ENCODE results near the gene MRPL19. TPM values are rescaled to one million over a fixed set of nuclear protein-coding genes. Genes with fewer than 3 reads are reported as not detected.

The MRPL19 gene
- total and polyA plus RNA-seq, 2 experiments from 2014 or later, result 65.5 to 149 TPM

- Histone ChIP-seq H3K9me2 (ENCODE audit: insufficient read depth) (no peaks in the 10 kb centered on the region), H3K27ac (ENCODE audit: low read depth) (no peak overlapping the region), H3K4me3 (no peak overlapping the region), H3K79me2 (replicated peaks; ENCODE audit: insufficient read depth) (no peaks in the 10 kb centered on the region), H4K20me1 (replicated peaks; ENCODE audit: insufficient read depth) (no peaks in the 10 kb centered on the region), H2AFZ (peak overlapping the region; percentile 84), H3K4me2 (no peak overlapping the region), H3K4me1 (ENCODE audit: insufficient read depth) (peaks cover 6% of the 10 kb centered on the region; the same call in 1 of the 2 replicates), H3K27me3 (ENCODE audit: insufficient read depth) (no peaks in the 10 kb centered on the region), H3F3A (replicated peaks; ENCODE audit: low read depth) (no peaks in the 10 kb centered on the region), H3K36me3 (ENCODE audit: insufficient read depth) (no peaks in the 10 kb centered on the region)
- Mint-ChIP-seq H3K36me3 (ENCODE audit: low read depth) (no peaks in the 10 kb centered on the region), H3K9me3 (no peaks in the 10 kb centered on the region), H3K27ac (no peak overlapping the region), H3K4me1 (peaks cover 9% of the 10 kb centered on the region), H3K27me3 (ENCODE audit: insufficient read depth, low read depth, poor library complexity) (peaks cover 4% of the 10 kb centered on the region), H3K4me3 (no peak overlapping the region)
- DNase-seq (ENCODE audit: low spot score) (peak; percentile 46), ATAC-seq (no peak)
- TF ChIP-seq CTCF (conservative IDR thresholded peaks at IDR 0.05; ENCODE audit: low read depth in 2 of 2), result peak in 1 of 2 experiments; percentile 17; a peak in 2 of 4 replicates
- no peak for TF ChIP-seq NANOG (IDR thresholded peaks at IDR 0.05; ENCODE audit: borderline replicate concordance)
- TF ChIP-seq EZH2 (IDR thresholded peaks at IDR 0.05; ENCODE audit: low read depth, unreplicated experiment), result no peak
- TF ChIP-seq ZNF331 (CRISPR knock-in tag; IDR thresholded peaks at IDR 0.05; ENCODE audit: low read depth), result no peak
Observed at GRCh38 chr2:75605770-75606529, 40.6 kb upstream of the MRPL19 start.

- ATAC-seq, result no peak
- H4K20me1 ChIP-seq (replicated peaks; ENCODE audit: insufficient read depth), result no peaks in the 10 kb centered on the region
- peak overlapping the region; percentile 84 for H2AFZ ChIP-seq
- H3K79me2 ChIP-seq (replicated peaks; ENCODE audit: insufficient read depth), result no peaks in the 10 kb centered on the region
- peaks cover 6% of the 10 kb centered on the region; the same call in 1 of the 2 replicates for H3K4me1 ChIP-seq (ENCODE audit: insufficient read depth)
- TF ChIP-seq NANOG (IDR thresholded peaks at IDR 0.05; ENCODE audit: borderline replicate concordance) (no peak), CTCF (conservative IDR thresholded peaks at IDR 0.05; ENCODE audit: low read depth in 2 of 2) (no peak), ZNF331 (CRISPR knock-in tag; IDR thresholded peaks at IDR 0.05; ENCODE audit: low read depth) (0 out of 2 replicates have a peak, but pooled peaks have one; percentile 27)
- no peaks in the 10 kb centered on the region; the same call in 1 of the 2 replicates for H3K9me2 ChIP-seq (ENCODE audit: insufficient read depth)
- Mint-ChIP-seq H3K27me3 (ENCODE audit: insufficient read depth, low read depth, poor library complexity) (peaks cover 4% of the 10 kb centered on the region), H3K4me1 (peaks cover 9% of the 10 kb centered on the region), H3K36me3 (ENCODE audit: low read depth) (no peaks in the 10 kb centered on the region), H3K9me3 (no peaks in the 10 kb centered on the region; the same call in 2 of the 3 replicates), H3K4me3 (no peak overlapping the region), H3K27ac (no peak overlapping the region)
- H3K27ac ChIP-seq (ENCODE audit: low read depth), result no peak overlapping the region
- H3K36me3 ChIP-seq (ENCODE audit: insufficient read depth), result no peaks in the 10 kb centered on the region
- no peak for DNase-seq (ENCODE audit: low spot score)
- H3K4me2 ChIP-seq, result no peak overlapping the region
- H3F3A ChIP-seq (replicated peaks; ENCODE audit: low read depth), result no peaks in the 10 kb centered on the region
- H3K27me3 ChIP-seq (ENCODE audit: insufficient read depth), result no peaks in the 10 kb centered on the region
- H3K4me3 ChIP-seq, result no peak overlapping the region
Observed at GRCh38 chr2:75606761-75607399, 39.7 kb upstream of the MRPL19 start.

Measured in GM23338 (cell line).